ENCODE results near the gene DDB1. TPM values are rescaled to one million over a fixed set of nuclear protein-coding genes. Genes with fewer than 3 reads are reported as not detected.

Gene DDB1
- total RNA-seq, 1 donor from 2014 or later = 165 TPM

DNA sequence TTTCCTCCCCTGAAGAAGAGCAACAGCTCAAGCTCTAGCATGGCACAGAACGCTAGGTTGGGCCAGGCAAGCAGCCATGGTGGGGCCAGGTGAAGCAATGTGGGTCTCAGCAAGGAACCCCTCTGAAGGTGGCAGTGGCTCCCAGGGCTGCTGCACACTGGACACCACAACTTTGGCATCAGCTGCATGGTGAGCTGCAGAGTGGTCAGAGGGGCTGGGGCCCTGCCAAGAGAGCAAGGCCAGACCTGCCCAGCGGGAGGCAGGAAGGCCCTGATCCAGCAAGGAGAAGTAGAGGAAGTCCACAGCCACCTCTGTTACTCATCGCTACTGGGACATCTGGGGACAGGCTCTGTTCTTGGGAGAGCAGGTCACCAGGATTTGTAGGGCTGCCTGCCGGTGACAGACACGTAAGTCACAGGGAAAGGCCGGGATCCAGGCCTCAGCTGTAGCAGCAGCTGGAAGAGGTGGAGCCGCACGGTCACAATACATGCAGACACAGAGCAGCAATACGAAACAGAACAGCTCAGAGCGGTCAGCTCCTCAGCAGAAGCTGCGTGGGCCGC, 16.4 kb upstream of the DDB1 start:
- Histone ChIP-seq H3K27me3 (ENCODE audit: control insufficient read depth, insufficient read depth, low read length) (no peaks in the 10 kb centered on the region), H3K36me3 (ENCODE audit: control insufficient read depth, insufficient read depth, low read length) (peaks cover 3% of the 10 kb centered on the region), H3K4me3 (ENCODE audit: low read depth, low read length) (no peak overlapping the region)
- no peak for TF ChIP-seq CTCF (IDR thresholded peaks at IDR 0.05; ENCODE audit: insufficient read depth, low read length, poor library complexity, severe bottlenecking)
- DNase-seq (ENCODE audit: low read depth) = no peak

DNA sequence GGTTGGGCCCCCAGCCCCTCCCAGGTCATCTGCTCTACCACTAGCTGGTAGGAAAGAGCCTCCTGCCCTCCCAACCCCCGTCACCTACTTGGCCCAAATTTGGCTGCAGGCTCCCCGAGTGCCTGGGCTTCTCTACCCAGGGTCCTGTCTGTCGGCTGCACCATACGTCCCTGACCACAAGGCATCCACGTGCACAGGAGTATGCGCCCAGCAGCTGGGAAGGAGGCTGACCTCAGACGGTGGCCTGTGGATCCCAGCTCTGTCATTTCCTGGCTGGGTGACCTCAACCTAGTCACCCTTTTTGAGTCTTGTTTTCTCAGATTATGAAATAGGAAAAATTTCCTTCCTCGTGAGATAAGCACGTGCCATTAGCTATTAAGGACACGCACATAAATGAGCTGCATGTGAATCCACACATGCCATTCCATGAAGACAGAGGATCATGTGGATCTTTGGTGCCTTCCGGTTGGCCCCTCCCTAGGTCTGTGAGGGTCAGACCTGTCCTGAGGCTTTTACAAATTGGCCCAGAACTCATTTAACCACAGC, 15.1 kb upstream of the DDB1 start:
- TF ChIP-seq CTCF (IDR thresholded peaks at IDR 0.05; ENCODE audit: insufficient read depth, low read length, poor library complexity, severe bottlenecking) = no peak
- Histone ChIP-seq H3K27me3 (ENCODE audit: control insufficient read depth, insufficient read depth, low read length) (no peaks in the 10 kb centered on the region), H3K36me3 (ENCODE audit: control insufficient read depth, insufficient read depth, low read length) (peaks cover 2% of the 10 kb centered on the region), H3K4me3 (ENCODE audit: low read depth, low read length) (no peak overlapping the region)
- no peak for DNase-seq (ENCODE audit: low read depth)

GRCh38 chr11:61345954-61346843, 13.3 kb upstream of the DDB1 start:
- Histone ChIP-seq H3K4me3 (ENCODE audit: low read depth, low read length) (no peak overlapping the region), H3K27me3 (ENCODE audit: control insufficient read depth, insufficient read depth, low read length) (no peaks in the 10 kb centered on the region), H3K36me3 (ENCODE audit: control insufficient read depth, insufficient read depth, low read length) (peaks cover 2% of the 10 kb centered on the region)
- DNase-seq (ENCODE audit: low read depth) = no peak
- no peak for TF ChIP-seq CTCF (IDR thresholded peaks at IDR 0.05; ENCODE audit: insufficient read depth, low read length, poor library complexity, severe bottlenecking)

- H3K36me3 ChIP-seq (ENCODE audit: control insufficient read depth, insufficient read depth, low read length) = no peaks in the 10 kb centered on the region
- no peak overlapping the region for H3K4me3 ChIP-seq (ENCODE audit: low read depth, low read length)
- TF ChIP-seq CTCF (IDR thresholded peaks at IDR 0.05; ENCODE audit: insufficient read depth, low read length, poor library complexity, severe bottlenecking) = no peak
- DNase-seq (ENCODE audit: low read depth) = no peak
- no peaks in the 10 kb centered on the region for H3K27me3 ChIP-seq (ENCODE audit: control insufficient read depth, insufficient read depth, low read length)
Measured at GRCh38 chr11:61345170-61345610, 12.3 kb upstream of the DDB1 start.

DNA sequence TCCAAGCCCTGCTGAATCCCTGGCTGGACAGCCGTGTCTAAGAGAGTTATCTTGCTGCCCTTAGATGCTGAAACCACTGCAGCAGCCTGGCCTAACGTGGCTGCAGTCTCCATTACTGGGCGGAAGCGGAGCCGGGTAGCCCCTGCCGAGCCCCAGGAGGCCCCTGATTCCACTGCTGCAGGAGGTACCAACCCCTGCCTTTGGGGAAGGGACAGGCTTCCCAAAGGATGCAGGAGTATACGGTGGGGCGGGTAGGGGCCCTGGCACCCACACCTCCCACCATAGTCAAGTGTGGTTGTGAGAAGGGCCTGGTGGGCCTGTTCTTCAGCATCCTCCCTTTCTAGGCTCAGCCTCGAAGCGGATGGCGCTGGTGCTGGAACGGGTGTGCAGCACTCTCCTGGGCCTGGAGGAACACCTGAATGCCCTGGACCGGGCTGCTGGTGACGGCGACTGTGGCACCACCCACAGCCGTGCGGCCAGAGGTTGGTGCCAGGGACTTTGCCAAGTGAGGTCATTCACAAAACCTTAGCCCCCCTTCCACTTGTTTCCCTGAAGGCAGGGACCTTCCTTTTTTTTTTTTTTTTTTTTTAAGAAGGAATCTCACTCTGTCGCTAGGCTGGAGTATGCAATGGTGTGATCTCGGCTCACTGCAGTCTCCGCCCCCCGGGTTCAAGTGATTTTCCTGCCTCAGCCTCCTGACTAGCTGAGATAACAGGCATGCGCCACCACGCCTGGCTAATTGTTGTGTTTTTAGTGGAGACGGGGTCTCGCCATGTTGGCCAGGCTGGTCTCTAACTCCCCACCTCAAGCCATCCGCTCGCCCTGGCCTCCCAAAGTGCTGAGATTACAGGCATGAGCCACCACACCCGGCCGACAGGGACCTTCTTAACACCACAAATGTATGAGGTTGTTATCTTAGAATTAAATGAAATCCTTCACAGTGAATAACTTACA, 11.2 kb upstream of the DDB1 start:
- Histone ChIP-seq H3K4me3 (ENCODE audit: low read depth, low read length) (no peak overlapping the region), H3K27me3 (ENCODE audit: control insufficient read depth, insufficient read depth, low read length) (no peaks in the 10 kb centered on the region), H3K36me3 (ENCODE audit: control insufficient read depth, insufficient read depth, low read length) (no peaks in the 10 kb centered on the region)
- no peak for DNase-seq (ENCODE audit: low read depth)
- TF ChIP-seq CTCF (IDR thresholded peaks at IDR 0.05; ENCODE audit: insufficient read depth, low read length, poor library complexity, severe bottlenecking) = no peak

Measured in kidney epithelial cell (primary cell).